HepG2 (cell line): ENCODE data around the gene TMC2. TPM values are rescaled to one million over a fixed set of nuclear protein-coding genes. Genes with fewer than 3 reads are reported as not detected.
A peak's percentile ranks its signal among the peaks of the same experiment; 100 is the strongest.

Source experiments
- ATAC-seq: fragments of 200-7000 bp; cut with Tn5 transposase; 3 replicates; pipeline ENCODE4 v1.9.1; 2020; ENCODE audit warnings: mild to moderate bottlenecking, moderate library complexity
- BruUV-seq: library from RNA; stranded (reverse); fragments of 400-500 nt; replicated peaks from 2 replicates; lab custom pipeline; 2021; lab: Mats Ljungman, UMichigan
- CTCF ChIA-PET: fragments of 300-600 bp; formaldehyde crosslinking; extraction: SDS; loops from one replicate; lab custom pipeline; 2021; ENCODE audit warnings: low total read pairs, inconsistent platforms, low intra/inter-chr PET ratio; lab: Yijun Ruan, JAX
- POLR2A ChIA-PET: fragments of 350-600 bp; sonication (Branson Sonifier 250); formaldehyde crosslinking; loops from one replicate; lab custom pipeline; 2020; ENCODE audit warnings: antibody characterized with exemption, inconsistent platforms; lab: Yijun Ruan, JAX
- DNase-seq: peaks from one replicate; pipeline ENCODE4 v3.0.0-alpha.2; 2015; ENCODE audit warnings: low spot score
- FAIRE-seq: peaks from 3 replicates; lab custom pipeline; 2011; peaks lifted over from hg19 to GRCh38; lab: Jason Lieb, UNC
- H2AFZ ChIP-seq: one replicate; pipeline ENCODE4 v1.6.1; 2011; ENCODE audit warnings: low read length, inconsistent platforms
- H3K27ac ChIP-seq: fragments of 300-600 bp; 3 replicates; pipeline ENCODE4 v1.8.0; 2011; ENCODE audit warnings: mixed run types, mild to moderate bottlenecking, mixed read lengths, low read length, inconsistent platforms; ENCODE audit not compliant: insufficient read depth; ENCODE audit errors: extremely low read length
- H3K27me3 ChIP-seq, 2 experiments: fragments of 200-600 bp in 1 of 2; 2 replicates in 1 of 2; 3 replicates in 1 of 2; pipeline versions ENCODE4 v1.6.0 to v1.8.0; 2011; ENCODE audit warnings: low read length in 2 of 2, mild to moderate bottlenecking in 2 of 2, moderate library complexity in 2 of 2, inconsistent platforms in 1 of 2; ENCODE audit not compliant: insufficient read depth in 2 of 2, control insufficient read depth in 1 of 2
- H3K36me3 ChIP-seq, 2 experiments: fragments of 200-600 bp in 1 of 2; replicated peaks in 1 of 2; 2 replicates in 1 of 2; 3 replicates in 1 of 2; pipeline versions ENCODE4 v1.5.1 to v1.8.0; 2011; ENCODE audit warnings: low read length in 2 of 2, inconsistent platforms in 1 of 2; ENCODE audit not compliant: insufficient read depth in 2 of 2, control insufficient read depth in 1 of 2
- H3K4me1 ChIP-seq: 2 replicates; pipeline ENCODE4 v1.5.1; 2012; ENCODE audit warnings: low read length, inconsistent platforms; ENCODE audit not compliant: insufficient read depth
- H3K4me2 ChIP-seq: 2 replicates; pipeline ENCODE4 v1.6.0; 2011; ENCODE audit warnings: low read depth, low read length, inconsistent platforms
- H3K4me3 ChIP-seq, 3 experiments: fragments of 200-600 bp in 1 of 3; sonication (generic), shearing (Covaris generic) in 1 of 3; replicated peaks in 1 of 3; 2 replicates each; pipeline ENCODE4 v1.5.1; 2011 to 2016; ENCODE audit warnings: low read length in 3 of 3, inconsistent platforms in 2 of 3, low read depth in 2 of 3, mild to moderate bottlenecking in 2 of 3, control low read depth in 1 of 3, mixed read lengths in 1 of 3; ENCODE audit not compliant: insufficient read depth in 1 of 3
- H3K79me2 ChIP-seq: one replicate; pipeline ENCODE4 v1.6.1; 2011; ENCODE audit warnings: low read length, inconsistent platforms; ENCODE audit not compliant: insufficient read depth
- H3K9ac ChIP-seq: 2 replicates; pipeline ENCODE4 v1.6.0; 2011; ENCODE audit warnings: mild to moderate bottlenecking, low read depth, low read length, inconsistent platforms; ENCODE audit not compliant: insufficient read depth
- H3K9me3 ChIP-seq: 2 replicates; pipeline ENCODE4 v1.5.1; 2012; ENCODE audit warnings: mild to moderate bottlenecking, low read length
- H4K20me1 ChIP-seq: 2 replicates; pipeline ENCODE4 v1.6.0; 2011; ENCODE audit warnings: inconsistent platforms, mild to moderate bottlenecking, low read length, moderate library complexity; ENCODE audit not compliant: insufficient read depth
- FOXC1 ChIP-seq: sonication (generic); formaldehyde crosslinking; IDR thresholded peaks from 2 replicates; pipeline ENCODE4 v1.8.0; 2022; ENCODE audit warnings: mild to moderate bottlenecking, missing genetic modification reagents, borderline replicate concordance
- GATAD2A ChIP-seq: IDR thresholded peaks from 2 replicates; pipeline ENCODE4 v1.6.1; 2016
- JUN ChIP-seq: sonication (generic); formaldehyde crosslinking; IDR thresholded peaks from 2 replicates; pipeline ENCODE4 v1.4.0; 2020; ENCODE audit warnings: mild to moderate bottlenecking, missing genetic modification reagents
- MIER3 ChIP-seq: IDR thresholded peaks from 2 replicates; pipeline ENCODE4 v1.6.1; 2016; ENCODE audit warnings: missing compliant biosample characterization, borderline replicate concordance
- NFRKB ChIP-seq: fragments of 450-650 bp; IDR thresholded peaks from 2 replicates; pipeline ENCODE4 v1.6.1; 2017
- ZFP36 ChIP-seq: fragments of 150-350 bp; IDR thresholded peaks from 2 replicates; pipeline ENCODE4 v1.6.1; 2018; ENCODE audit warnings: borderline replicate concordance, low read length, low read depth; ENCODE audit not compliant: partially characterized antibody
- ZNF10 ChIP-seq: sonication (generic); formaldehyde crosslinking; IDR thresholded peaks from 2 replicates; pipeline ENCODE4 v1.4.0; 2020; ENCODE audit warnings: mild to moderate bottlenecking, low read depth, missing genetic modification reagents, borderline replicate concordance
- ZNF451 ChIP-seq: sonication (generic); formaldehyde crosslinking; IDR thresholded peaks from 2 replicates; pipeline ENCODE4 v1.5.0; 2020; ENCODE audit warnings: mild to moderate bottlenecking, missing genetic modification reagents
- ZNF589 ChIP-seq: sonication (generic); formaldehyde crosslinking; conservative IDR thresholded peaks from 2 replicates; pipeline ENCODE4 v1.8.0; 2022; ENCODE audit warnings: mild to moderate bottlenecking, moderate library complexity, missing genetic modification reagents
- ZNF782 ChIP-seq: sonication (generic); formaldehyde crosslinking; IDR thresholded peaks from 2 replicates; pipeline ENCODE4 v1.4.0; 2020; ENCODE audit warnings: missing genetic modification reagents, mild to moderate bottlenecking, borderline replicate concordance
- WGBS: methylation state at CpG from one replicate; pipeline ENCODE4 v1.1.6; 2017; ENCODE audit warnings: low lambda C conversion rate; 5-methylcytosine and 5-hydroxymethylcytosine counted together
- in situ Hi-C: cut with HindIII; loops from 2 replicates; pipeline ENCODE4 v1.10.0; 2017; ENCODE audit warnings: low pct_unique_long_range_greater_than_20kb; ENCODE audit not compliant: extremely low pct_ligation_motif_present
- intact Hi-C: fragments of 100-400 bp; cut with micrococcal nuclease; formaldehyde crosslinking; loops from one replicate; pipeline ENCODE4 v1.10.0; 2022; ENCODE audit not compliant: unreplicated experiment
- polyA plus RNA-seq, 8 experiments: library from polyadenylated mRNA; depleted of rRNA in 3 of 8; stranded (reverse) in 7 of 8; unstranded in 1 of 8; fragments of >200 nt; fragmentation: Illumina TruSeq in 4 of 8; extraction: Trizol in 4 of 8; gene quantifications; 2 replicates each; pipeline versions ENCODE4 v1.2.1 to v1.2.3, GENCODE V29; 2011 to 2016; ENCODE audit warnings: low read depth in 4 of 8, missing spikeins in 1 of 8, mixed read lengths in 1 of 8; ENCODE audit not compliant: insufficient read depth in 1 of 8
- total RNA-seq, 5 experiments: library from RNA; depleted of rRNA; stranded (reverse); fragments of >200 nt; fragmentation: Illumina TruSeq; extraction: Trizol; gene quantifications; 2 replicates each; pipeline ENCODE4 v1.2.3, GENCODE V29; 2016; ENCODE audit warnings: low read depth in 1 of 5
- TF ChIP-seq, protein P1 (sequence below): sonication (generic); formaldehyde crosslinking; IDR thresholded peaks from 2 replicates; pipeline ENCODE4 v1.5.0; 2020; ENCODE audit warnings: mild to moderate bottlenecking, missing genetic modification reagents, borderline replicate concordance
- TF ChIP-seq, protein P2 (sequence below): sonication (generic); formaldehyde crosslinking; IDR thresholded peaks from 2 replicates; pipeline ENCODE4 v1.9.0; 2021; ENCODE audit warnings: mild to moderate bottlenecking, missing genetic modification reagents
- TF ChIP-seq, protein P3 (sequence below): sonication (generic); formaldehyde crosslinking; IDR thresholded peaks from 2 replicates; pipeline ENCODE4 v1.4.0; 2020; ENCODE audit warnings: missing genetic modification reagents

Gene TMC2
- total and polyA plus RNA-seq, 2 of the 13 experiments (the other 11 are each of a cell fraction or from before 2014, with no cell fraction given), result not detected

DNA sequence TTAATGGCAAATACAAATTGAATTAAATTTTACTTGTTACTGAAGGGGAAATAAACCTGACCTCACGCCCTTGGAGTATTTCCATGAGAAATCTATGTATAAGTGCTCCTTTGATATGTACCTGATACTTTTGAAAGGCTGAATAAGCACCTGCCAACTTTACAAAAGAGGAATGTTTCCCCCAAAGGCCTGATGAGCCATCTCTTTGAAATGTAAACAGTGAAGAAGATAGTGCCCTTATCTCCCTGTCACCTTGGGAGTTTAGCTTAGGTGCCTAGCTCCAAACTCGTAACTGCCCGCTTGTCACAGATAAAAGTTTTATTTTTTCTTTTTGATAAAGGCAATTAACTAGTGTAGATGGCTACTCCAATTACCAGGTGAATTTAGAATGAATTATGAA, 26.6 kb upstream of the TMC2 start:
- Histone ChIP-seq H3K79me2 (peaks cover 18% of the 10 kb centered on the region), H2AFZ (no peak overlapping the region), H3K27me3 (peaks cover 2 to 6% of the 10 kb centered on the region in 2 experiments; a peak in 3 of 5 replicates), H3K4me3 (peak overlapping the region in 2 of 3 experiments; percentile 91 to 96; a peak in 3 of 6 replicates), H3K4me1 (peaks cover 23% of the 10 kb centered on the region), H3K9me3 (no peaks in the 10 kb centered on the region), H3K36me3 (no peaks in the 10 kb centered on the region), H3K4me2 (peak overlapping the region; percentile 99), H3K27ac (peak overlapping the region; percentile 79), H4K20me1 (no peaks in the 10 kb centered on the region), H3K9ac (peak overlapping the region; percentile 80; the same call in 1 of the 2 replicates)
- CTCF ChIA-PET, result no interaction called here
- POLR2A ChIA-PET, result interaction anchor here (1.1 to 3.8 kb wide), 5 partner anchors 8 to 143 kb away, joined by 3 to 32 read pairs (median 4); partner anchors contain the start of genes NOP56 and SNRPB
- DNase-seq, result peak; percentile 45
- 24% methylated on average over 3 of the region's 3 CpGs for WGBS
- no peak for FAIRE-seq
- in situ Hi-C loops (no loop called here), intact Hi-C loops (loop anchor here (1.0 to 5.0 kb wide), 3 partner anchors 33 to 143 kb away; partner anchors contain the start of genes NOP56 and SNRPB)
- BruUV-seq, result no TSS peak
- no peak for ATAC-seq
- TF ChIP-seq, protein P1, sequence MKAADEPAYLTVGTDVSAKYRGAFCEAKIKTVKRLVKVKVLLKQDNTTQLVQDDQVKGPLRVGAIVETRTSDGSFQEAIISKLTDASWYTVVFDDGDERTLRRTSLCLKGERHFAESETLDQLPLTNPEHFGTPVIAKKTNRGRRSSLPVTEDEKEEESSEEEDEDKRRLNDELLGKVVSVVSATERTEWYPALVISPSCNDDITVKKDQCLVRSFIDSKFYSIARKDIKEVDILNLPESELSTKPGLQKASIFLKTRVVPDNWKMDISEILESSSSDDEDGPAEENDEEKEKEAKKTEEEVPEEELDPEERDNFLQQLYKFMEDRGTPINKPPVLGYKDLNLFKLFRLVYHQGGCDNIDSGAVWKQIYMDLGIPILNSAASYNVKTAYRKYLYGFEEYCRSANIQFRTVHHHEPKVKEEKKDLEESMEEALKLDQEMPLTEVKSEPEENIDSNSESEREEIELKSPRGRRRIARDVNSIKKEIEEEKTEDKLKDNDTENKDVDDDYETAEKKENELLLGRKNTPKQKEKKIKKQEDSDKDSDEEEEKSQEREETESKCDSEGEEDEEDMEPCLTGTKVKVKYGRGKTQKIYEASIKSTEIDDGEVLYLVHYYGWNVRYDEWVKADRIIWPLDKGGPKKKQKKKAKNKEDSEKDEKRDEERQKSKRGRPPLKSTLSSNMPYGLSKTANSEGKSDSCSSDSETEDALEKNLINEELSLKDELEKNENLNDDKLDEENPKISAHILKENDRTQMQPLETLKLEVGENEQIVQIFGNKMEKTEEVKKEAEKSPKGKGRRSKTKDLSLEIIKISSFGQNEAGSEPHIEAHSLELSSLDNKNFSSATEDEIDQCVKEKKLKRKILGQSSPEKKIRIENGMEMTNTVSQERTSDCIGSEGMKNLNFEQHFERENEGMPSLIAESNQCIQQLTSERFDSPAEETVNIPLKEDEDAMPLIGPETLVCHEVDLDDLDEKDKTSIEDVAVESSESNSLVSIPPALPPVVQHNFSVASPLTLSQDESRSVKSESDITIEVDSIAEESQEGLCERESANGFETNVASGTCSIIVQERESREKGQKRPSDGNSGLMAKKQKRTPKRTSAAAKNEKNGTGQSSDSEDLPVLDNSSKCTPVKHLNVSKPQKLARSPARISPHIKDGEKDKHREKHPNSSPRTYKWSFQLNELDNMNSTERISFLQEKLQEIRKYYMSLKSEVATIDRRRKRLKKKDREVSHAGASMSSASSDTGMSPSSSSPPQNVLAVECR, result no peak
- TF ChIP-seq NFRKB (no peak), FOXC1 (no peak), JUN (CRISPR knock-in tag) (no peak), GATAD2A (0 out of 2 replicates have a peak, but pooled peaks have one; percentile 22), ZNF589 (CRISPR knock-in tag) (no peak), MIER3 (CRISPR knock-in tag) (0 out of 2 replicates have a peak, but pooled peaks have one; percentile 23), ZNF451 (CRISPR knock-in tag) (no peak), ZNF782 (no peak), ZNF10 (no peak), ZFP36 (no peak)
- TF ChIP-seq, protein P2, sequence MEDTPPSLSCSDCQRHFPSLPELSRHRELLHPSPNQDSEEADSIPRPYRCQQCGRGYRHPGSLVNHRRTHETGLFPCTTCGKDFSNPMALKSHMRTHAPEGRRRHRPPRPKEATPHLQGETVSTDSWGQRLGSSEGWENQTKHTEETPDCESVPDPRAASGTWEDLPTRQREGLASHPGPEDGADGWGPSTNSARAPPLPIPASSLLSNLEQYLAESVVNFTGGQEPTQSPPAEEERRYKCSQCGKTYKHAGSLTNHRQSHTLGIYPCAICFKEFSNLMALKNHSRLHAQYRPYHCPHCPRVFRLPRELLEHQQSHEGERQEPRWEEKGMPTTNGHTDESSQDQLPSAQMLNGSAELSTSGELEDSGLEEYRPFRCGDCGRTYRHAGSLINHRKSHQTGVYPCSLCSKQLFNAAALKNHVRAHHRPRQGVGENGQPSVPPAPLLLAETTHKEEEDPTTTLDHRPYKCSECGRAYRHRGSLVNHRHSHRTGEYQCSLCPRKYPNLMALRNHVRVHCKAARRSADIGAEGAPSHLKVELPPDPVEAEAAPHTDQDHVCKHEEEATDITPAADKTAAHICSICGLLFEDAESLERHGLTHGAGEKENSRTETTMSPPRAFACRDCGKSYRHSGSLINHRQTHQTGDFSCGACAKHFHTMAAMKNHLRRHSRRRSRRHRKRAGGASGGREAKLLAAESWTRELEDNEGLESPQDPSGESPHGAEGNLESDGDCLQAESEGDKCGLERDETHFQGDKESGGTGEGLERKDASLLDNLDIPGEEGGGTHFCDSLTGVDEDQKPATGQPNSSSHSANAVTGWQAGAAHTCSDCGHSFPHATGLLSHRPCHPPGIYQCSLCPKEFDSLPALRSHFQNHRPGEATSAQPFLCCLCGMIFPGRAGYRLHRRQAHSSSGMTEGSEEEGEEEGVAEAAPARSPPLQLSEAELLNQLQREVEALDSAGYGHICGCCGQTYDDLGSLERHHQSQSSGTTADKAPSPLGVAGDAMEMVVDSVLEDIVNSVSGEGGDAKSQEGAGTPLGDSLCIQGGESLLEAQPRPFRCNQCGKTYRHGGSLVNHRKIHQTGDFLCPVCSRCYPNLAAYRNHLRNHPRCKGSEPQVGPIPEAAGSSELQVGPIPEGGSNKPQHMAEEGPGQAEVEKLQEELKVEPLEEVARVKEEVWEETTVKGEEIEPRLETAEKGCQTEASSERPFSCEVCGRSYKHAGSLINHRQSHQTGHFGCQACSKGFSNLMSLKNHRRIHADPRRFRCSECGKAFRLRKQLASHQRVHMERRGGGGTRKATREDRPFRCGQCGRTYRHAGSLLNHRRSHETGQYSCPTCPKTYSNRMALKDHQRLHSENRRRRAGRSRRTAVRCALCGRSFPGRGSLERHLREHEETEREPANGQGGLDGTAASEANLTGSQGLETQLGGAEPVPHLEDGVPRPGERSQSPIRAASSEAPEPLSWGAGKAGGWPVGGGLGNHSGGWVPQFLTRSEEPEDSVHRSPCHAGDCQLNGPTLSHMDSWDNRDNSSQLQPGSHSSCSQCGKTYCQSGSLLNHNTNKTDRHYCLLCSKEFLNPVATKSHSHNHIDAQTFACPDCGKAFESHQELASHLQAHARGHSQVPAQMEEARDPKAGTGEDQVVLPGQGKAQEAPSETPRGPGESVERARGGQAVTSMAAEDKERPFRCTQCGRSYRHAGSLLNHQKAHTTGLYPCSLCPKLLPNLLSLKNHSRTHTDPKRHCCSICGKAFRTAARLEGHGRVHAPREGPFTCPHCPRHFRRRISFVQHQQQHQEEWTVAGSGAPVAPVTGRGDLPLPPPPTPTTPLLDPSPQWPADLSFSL (CRISPR knock-in tag), result no peak
- TF ChIP-seq, protein P3, sequence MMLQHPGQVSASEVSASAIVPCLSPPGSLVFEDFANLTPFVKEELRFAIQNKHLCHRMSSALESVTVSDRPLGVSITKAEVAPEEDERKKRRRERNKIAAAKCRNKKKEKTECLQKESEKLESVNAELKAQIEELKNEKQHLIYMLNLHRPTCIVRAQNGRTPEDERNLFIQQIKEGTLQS (CRISPR knock-in tag), result peak; percentile 64; the same call in 1 of the 2 replicates
